ENCODE measurements around the gene CADPS2.
"Not testable (repeated sequence)": the region's sequence is repeated elsewhere in the genome, so short reads cannot be mapped to it uniquely, and the experiment has no call there.

CADPS2 gene

DNA sequence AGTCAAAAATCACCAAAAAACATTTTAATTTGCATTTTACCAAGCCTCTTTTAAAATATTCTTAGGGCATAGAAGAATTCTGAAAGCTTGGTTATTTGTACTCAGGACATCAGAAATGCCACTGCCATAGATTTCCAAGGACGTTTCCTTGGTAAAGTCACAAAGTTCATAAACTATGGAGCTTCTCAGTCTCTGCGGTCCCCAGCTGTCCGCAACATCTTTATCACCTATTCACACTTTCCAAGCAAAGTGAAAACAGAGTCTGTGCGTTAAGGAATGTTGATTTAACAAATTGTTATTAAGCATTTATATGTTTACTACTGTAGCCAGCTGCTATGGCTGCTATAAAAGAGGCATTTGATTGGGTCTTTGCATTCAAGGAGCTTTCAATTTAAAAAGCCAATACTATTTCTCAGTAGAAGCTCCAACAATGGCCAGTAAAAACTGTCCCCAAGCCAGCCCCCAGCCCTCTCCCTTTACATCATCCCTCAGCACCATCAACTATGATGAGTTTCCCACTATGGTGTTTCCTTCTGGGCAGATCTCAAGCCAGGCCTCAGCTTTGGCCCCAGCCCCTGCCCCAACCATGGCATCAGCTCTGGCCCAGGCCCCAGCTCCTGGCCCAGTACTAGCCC is 36.8 kb downstream of the CADPS2 start:
- no peak for DNase-seq

DNA sequence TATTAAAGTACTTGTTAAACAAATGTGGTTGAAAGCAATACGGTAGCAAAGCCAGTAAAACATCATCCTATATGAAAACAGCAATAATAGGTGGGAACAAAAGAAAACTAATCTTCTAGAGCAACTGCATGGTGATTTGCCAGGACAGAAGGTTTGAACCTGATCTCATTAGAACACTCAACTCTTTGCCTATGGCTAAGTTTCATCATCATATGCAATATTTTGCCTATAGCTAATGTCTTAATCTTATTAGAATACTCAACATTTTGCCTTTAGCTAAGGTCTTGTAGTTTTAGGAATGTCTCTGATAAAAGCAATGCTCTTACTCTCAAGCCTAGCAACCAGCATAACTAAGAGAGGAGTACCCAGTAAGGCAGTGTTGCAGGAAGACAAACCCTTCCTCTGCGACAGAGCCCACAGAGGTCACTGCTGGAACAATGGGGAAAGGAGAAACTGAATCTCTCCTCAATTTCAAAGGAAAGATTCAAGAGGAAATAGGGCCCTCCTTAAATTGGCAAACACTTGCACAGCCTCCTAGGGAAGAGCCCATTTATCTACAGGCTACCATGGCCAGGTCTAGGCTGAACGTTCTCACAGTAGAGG is 38.3 kb downstream of the CADPS2 start:
- no peak for DNase-seq

DNA sequence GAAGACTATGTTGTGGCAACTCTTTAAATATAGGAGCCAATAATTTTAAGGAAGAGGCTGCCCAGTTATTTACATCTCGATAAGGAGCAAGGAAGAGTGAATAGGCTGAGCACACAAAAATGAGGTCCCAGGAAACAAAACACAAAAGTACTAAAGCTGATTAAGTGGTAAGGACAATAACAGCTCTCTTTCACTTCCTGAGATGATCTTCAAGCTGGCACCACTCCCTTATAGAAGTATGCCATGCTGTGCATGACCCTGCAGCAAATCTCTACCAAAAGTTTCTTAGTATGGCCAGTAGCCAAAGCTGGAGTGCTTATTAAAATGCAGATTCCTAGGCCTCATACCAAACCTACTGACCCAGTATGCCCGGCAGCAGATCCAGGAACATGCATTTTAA is 39.7 kb downstream of the CADPS2 start:
- no peak for DNase-seq

DNA sequence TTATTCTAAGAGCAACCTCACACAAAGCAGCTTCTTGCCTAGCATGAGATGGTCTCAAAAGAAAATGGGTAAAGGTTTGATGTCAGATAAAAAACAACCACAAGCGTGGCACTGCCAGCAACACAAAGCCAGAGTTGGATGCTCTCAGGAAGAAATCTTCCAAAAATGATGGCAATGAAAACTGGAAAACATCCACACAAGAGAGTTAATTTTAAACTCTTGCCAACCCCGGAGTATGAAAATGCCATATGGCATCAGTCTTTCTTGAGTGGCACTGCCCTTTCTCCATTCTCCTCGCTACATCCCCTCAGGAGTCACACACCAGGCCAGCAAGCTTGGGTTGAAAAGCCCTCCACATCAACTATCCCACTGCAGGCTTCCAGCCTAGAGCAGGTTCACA is 41.0 kb downstream of the CADPS2 start:
- DNase-seq: no peak

DNA sequence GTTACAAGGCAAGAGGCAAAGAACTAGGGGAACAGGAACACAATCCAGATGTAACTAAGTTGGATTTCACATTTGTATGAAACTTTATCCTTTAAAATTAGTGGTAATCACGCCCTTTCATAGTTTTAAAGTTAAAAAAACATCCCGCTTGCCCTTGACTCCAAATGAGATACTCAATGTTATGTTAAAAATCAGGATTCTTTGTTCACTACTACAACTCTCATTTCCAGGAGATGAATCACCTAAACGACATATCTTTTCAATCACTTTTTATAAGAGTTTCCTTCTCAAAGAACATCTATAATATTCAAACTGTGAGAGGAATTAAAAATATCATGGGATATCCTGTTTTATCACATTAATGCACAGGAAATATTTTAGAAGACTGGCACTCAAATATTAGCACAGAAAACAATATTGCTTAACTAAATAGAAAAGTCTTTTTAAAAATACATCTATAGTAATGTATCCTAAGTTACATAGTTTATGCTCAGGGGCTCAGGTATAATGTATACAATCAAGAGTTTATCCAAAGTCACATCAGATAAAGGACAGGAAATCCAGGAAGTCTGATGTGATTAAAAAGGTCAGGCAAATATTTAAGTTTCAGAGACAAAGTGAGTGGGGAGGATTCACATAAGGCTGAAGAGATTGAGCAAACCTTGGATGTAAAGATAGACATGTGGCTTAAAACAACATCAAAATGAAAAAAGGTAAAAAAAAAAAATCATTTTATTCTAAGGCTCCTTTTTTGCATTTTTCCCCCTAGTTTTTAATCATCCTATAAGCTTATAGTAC is 41.9 kb downstream of the CADPS2 start:
- no peak for DNase-seq

DNA sequence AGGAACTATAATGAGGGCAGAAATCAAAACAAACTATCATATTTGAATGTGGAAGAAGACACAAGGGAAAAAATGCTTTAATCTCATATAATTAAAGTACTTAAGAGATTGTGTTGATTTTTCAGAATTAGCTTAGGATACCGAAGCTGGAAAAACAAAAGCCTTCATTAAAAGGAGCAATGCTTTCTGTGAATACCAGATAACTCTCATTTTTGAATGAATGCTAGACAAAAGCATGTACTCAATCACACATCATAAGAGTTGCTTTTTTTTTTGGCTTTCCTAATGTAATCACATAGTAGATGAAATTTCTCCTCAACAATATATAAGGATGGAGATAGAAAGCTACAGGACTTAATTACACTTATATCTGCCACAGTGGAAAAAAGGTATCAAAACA is 43.3 kb downstream of the CADPS2 start:
- DNase-seq: no peak

DNA sequence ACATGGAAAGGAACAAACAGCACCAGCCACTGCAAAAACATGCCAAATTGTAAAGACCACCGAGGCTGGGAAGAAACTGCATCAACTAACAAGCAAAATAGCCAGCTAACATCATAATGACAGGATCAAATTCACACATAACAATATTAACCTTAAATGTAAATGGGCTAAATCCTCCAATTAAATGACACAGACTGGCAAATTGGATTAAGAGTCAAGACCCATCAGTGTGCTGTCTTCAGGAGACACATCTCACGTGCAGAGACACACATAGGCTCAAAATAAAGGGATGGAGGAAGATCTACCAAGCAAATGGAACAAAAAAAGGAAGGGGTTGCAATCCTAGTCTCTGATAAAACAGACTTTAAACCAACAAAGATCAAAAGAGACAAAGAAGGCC is 50.0 kb downstream of the CADPS2 start:
- DNase-seq: not testable (repeated sequence)

DNA sequence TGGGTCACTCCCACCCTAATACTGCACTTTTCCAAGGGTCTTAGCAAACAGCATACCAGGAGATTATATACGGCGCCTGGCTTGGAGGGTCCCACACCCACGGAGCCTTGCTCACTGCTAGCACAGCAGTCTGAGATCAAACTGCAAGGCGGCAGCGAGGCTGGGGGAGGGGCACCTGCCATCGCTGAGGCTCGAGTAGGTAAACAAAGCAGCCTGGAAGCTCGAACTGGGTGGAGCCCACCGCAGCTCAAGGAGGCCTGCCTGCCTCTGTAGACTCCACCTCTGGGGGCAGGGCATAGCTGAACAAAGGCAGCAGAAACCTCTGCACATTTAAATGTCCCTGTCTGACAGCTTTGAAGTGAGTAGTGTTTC is 51.7 kb downstream of the CADPS2 start:
- not testable (repeated sequence) for DNase-seq

DNA sequence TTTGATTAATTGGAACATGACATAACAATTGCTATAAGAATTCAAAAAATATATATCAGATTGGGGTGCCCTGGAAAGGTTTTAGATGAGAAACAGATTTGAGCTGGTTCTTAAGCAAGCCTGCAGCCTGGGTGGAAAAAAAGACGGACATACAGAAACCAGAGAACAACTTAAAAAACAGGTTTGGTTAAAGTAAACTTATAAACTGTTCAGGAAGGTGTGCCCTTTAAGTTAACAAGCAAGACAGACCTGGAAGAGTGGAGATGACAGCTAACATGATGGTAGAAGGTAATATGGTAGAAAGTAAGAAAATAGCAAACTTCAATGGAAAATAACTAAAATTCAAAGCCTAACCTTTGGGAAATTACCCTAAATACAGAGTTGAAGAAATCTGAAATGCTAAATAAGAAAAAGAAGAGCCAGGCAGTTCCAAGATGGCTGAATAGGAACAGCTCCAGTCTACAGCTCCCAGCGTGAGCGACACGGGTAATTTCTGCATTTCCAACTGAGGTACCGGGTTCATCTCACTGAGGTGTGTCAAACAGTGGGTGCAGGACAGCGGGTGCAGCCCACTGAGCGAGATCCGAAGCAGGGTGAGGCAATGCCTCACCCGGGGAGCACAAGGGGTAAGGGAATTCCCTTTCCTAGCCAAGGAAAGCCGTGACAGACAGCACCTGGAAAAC is 52.2 kb downstream of the CADPS2 start:
- DNase-seq: no peak

DNA sequence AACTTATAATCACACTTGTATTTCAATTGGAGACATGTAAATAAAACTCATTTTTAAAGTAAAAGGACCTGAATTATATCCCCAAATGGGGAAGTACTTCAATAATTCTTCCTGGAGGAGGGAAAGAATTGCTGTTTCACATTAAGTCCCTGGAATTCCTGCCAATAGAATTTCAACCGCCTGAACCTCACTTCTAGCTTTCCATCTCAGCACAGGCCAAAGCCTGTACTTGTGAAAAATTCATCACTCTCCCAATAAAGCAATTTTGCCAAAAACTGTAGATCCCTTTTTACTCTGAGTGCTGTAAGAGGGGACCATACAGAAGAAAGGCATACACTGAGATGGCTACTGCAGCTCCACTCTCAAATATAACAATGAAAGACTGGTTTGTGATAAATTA is 54.8 kb downstream of the CADPS2 start:
- DNase-seq: no peak

DNA sequence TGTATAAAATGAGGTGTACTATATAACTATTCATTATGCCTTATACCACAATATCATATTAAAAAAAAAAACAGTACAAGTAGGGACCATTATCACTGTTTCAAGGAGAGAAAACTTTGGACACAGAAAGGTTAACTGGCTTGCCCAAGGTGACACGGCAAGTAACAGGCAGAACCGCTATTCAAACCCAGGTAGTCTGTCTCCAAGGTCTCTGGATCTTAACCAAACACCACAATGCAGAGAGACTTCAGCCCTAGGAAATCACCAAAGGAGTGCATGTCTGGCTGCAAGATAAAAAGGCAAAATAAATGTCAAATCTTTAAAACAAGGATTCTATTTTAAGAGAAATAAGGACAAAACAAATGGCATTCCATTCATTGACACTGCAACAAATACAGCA is 56.3 kb downstream of the CADPS2 start:
- DNase-seq: no peak

DNA sequence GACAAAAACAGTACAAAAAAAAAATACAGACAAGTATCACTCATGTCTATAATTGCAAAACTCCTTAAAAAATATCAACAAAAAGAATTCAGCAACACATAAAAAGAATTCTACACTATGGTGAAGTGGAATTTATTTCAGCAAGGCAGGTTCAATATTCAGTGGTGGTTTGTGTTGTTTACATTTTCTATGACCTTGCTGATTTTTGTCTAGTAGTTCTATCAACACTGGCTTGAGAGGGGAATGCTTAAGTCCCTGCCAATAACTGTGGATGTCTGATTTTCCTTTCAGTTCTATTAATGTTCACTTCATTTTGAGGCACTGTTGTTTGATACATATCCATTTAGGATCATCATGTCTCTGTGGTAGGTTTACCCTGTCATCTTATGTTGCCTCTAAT is 58.5 kb downstream of the CADPS2 start:
- no peak for DNase-seq

DNA sequence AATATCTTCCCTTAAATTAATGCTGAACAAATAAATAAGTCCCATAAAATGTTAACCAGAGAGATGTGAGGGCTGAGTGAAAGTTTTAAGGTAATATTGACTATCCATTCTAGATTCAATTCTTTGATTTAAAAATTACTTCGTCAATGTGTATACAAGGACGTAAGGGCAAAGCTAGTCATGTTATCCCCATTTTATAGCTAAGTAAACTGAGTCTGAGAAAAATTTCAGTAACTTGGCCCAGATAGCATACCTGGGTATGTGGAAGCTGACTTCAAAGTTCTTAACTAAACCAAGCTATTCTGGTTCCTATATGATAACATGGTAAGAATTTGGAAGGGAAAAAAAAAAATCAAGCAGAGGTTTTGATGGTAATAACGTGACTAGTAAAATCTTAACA is 72.4 kb downstream of the CADPS2 start:
- no peak for DNase-seq

DNA sequence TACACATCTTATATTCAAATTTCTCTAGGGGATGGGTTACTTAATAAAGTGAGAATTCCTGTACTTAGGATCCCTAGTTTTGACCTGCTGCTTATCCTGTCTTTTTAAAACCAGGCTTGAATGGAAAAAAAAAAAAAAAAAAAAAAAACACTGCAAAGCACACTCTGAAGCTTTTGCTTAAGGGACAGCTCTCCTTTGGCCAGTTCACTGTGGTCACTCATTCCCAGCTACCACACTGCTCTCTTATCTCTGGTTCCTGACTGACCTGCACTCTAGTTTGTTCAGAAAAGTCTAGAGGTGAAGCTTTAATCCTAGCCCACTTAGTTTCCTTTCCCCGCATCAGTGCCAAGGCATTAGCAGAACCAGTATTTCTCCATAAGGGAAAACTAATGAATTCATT is 82.4 kb downstream of the CADPS2 start:
- DNase-seq: no peak

DNA sequence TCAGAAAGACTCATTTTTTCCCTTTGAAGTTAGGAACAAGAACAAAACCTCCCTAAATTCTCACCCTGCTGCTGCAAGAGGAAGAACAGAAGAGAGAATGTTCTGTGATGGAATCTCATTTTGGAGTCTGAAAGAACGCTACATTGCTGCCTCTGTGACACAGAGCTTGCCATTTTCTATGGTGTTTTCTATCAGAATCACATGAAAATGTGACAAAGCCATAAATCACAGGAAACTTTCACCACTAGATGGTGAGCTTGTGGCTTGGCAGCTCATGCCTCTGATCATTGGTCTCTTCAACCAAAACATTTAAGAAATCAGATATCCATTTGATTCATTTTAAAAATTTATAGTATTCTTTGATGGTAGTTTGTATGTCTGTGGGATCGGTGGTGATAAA is 82.9 kb downstream of the CADPS2 start:
- DNase-seq: no peak

DNA sequence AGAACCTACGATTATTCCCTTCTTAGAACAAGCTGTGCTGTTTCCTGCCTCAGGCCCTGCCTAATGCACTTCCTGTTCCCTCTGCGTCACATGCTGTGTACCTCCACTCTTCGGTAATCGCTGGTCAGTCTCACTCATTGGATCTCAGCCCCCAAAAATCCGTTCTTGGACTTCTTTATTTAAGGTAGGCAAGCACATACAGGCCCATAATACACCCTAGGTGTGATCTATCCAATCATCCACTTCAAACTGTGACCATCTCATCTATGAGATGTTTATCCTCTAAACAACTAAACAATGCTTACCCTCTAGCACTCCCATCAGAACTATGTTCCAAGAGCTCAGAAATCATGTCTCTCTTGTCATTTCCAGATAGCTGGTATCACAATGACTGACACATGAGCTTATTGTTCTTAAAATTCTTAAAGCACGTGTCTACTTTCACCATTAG is 83.9 kb downstream of the CADPS2 start:
- DNase-seq: no peak

DNA sequence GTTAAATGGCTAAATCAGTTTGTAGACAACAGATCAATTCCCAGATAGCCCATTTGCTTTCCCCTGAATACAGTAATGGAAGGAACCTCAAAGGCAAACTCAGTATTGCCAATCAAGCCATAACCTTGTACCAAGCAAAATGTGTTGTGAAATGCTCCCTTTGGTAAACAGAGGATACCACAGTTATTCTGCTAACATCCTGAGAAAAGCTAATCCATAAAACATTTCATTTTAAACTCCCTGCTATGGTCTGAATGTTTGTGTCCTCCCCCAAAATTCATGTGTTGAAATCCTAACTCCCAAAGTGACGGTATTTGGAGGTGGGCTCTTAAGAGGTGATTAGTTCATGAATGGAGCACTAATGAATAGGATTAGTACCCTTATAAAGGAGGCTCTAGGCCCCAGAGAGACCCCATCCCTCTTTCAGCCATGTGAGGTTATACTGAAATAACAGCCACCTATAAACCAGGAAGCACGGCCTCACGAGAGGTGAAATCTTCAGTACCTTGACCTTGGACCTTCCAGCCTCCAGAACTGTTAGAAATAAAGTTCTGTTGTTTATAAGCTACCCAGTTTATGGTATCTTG is 94.2 kb downstream of the CADPS2 start:
- DNase-seq: no peak

DNA sequence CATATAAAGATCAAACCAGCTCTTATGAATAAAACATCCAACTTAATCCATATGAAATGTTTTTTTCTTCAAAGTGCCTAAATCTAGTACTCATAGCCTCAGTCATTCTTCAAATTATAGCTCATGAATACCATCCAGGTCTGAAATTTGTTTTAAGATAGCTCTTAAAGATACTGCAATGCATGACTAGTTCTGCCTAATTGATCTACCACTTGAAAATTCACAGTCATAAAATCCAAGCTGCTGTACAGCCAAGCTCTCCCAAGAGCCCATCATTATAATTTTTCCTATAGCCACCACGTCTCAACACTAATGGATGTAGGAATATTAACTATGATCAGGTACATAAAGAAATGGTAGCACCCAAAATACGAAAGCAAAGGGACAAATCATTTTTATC is 95.7 kb downstream of the CADPS2 start:
- DNase-seq: no peak

DNA sequence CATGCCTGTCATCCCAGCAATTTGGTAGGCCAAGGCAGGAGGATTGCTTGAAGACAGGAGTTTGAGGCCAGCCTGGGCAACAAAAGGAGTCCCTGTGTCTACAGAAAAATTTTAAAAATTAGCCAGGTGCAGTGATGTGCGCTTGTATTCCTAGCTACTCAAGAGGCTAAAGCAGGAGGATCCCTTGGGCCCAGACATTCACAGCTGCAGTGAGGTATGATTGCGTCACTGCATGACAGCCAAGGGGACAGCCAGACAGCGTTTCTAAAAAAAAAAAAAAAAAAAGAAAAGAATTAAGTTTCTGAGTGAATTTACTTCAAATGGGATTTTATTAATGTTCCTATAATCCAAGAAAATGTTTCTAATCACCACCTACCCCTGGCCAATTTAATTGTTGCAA is 96.1 kb downstream of the CADPS2 start:
- no peak for DNase-seq

DNA sequence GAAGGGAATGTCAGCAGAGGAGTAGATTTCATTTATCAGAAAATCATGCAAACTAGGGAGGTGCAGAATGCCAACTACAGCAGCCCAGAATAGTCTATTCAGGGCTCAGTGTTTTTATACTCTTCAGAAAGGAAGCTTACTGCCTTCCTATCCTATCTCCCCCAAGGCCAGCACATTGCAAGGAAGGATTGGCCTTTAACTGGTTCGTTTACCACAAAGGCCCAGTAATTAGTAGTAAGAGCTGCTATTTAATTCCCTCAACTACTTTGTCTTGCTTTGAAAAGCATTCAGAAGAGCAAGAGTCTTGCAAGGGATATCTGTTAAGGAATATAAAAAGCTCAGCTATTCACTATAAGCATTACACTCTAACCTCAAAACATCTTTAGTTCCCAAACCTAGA is 97.1 kb downstream of the CADPS2 start:
- DNase-seq: no peak

DNA sequence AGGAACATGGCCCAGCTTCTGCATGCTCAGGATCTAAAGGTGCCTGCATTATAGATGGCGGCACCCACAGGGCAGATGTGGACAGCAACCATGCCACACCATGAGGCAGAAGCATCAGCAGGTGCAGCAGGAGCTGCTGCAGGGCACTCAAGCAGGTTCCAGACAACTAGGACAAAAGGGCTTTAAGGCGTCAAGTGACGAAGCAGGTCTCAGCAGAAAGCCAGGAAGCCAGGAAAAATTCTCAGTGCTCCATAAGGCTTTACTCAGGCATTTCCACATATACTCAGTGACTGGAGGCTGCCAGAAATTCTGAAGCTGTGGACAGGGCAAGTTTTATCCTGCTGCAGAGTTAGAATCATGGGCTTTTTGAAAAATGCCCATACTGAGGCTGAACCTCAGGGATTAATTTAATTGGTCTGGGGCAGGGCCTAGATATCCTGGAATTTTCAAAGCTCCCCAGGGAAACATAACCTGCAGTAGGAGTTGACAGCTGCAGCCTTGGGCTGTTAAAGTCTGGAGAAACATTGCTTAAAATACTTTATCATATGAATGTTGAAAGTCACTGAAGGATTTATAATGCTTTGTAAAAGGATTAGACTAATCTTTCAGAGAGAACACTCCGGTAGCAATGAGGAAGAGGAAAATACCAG is 115.4 kb downstream of the CADPS2 start:
- no peak for DNase-seq

DNA sequence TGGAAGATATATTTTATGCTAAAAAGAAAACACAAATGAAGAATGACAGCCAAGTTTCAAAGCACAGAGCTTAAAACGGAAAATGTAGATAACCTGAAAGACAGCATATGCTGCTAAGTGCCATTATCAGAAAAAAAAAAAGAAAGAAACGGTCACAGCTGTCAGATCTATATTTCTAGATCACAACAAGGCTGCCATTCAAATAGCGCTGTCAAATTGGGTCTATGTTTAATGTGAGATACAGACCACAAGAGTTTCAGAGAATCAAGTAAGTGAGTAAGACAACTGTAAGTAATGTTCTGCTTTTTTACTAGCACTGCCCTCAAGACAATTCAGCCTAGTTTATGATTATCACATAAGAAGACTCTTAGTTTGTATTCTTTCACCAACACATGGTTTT is 117.4 kb downstream of the CADPS2 start:
- DNase-seq: no peak

DNA sequence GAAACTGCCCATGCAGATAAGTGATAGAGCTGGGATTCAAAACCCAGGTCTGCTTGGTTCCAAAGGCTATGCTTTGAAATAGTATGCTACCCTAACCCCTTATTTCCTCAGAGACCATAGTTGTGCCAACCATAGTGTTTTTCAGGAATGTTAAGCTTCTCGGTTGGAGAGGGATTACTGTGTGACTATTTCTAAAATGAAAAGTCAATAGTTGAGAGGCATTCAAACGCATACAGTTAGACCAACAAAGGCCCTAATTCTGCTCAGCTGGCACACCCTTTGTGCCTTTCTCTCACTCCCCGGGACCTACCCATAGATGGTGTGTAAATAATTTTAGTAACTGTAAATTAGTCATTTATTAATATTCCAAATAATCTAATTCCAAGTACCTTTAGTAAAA is 118.9 kb downstream of the CADPS2 start:
- DNase-seq: no peak

Data from GOT3 (cell line).